Nephron (organoid): Measurements from ENCODE around the gene CASP8.

Source experiments
- H3K27ac Mint-ChIP-seq, 3 experiments: 2 replicates each; pipeline ENCODE4 v1.8.0; 2020; ENCODE audit warnings: mixed read lengths in 3 of 3, mild to moderate bottlenecking in 2 of 3, moderate library complexity in 1 of 3
- H3K27me3 Mint-ChIP-seq: 2 replicates; pipeline ENCODE4 v1.8.0; 2021; ENCODE audit warnings: low read depth, mild to moderate bottlenecking, moderate library complexity, mixed read lengths
- H3K36me3 Mint-ChIP-seq: 2 replicates; pipeline ENCODE4 v1.8.0; 2020; ENCODE audit warnings: low read depth, mixed read lengths
- H3K4me1 Mint-ChIP-seq: 2 replicates; pipeline ENCODE4 v1.8.0; 2020; ENCODE audit warnings: mixed read lengths
- H3K4me3 Mint-ChIP-seq, 3 experiments: 2 replicates each; pipeline ENCODE4 v1.8.0; 2020; ENCODE audit warnings: mild to moderate bottlenecking in 3 of 3, mixed read lengths in 3 of 3, moderate library complexity in 2 of 3
- H3K9me3 Mint-ChIP-seq: 2 replicates; pipeline ENCODE4 v1.8.0; 2020; ENCODE audit warnings: mixed read lengths
- TF ChIP-seq, protein P1 (sequence below), 3 experiments: fragments of 200-600 bp; sonication (generic); IDR thresholded peaks; one replicate each; pipeline ENCODE4 v1.5.0; 2021; ENCODE audit warnings: antibody characterized with exemption in 3 of 3; ENCODE audit not compliant: unreplicated experiment in 3 of 3

The CASP8 gene

GRCh38 chr2:201322772-201323171, 62.4 kb downstream of the CASP8 start:
- H3K4me1 Mint-ChIP-seq, result no peaks in the 10 kb centered on the region

GRCh38 chr2:201327678-201328077, 67.3 kb downstream of the CASP8 start:
- no peak overlapping the region for H3K4me3 Mint-ChIP-seq
- H3K36me3 Mint-ChIP-seq, result peaks cover 3% of the 10 kb centered on the region
- H3K9me3 Mint-ChIP-seq, result peaks cover 38% of the 10 kb centered on the region
- H3K27ac Mint-ChIP-seq, result no peak overlapping the region
- H3K27me3 Mint-ChIP-seq, result no peaks in the 10 kb centered on the region
- TF ChIP-seq, protein P1, sequence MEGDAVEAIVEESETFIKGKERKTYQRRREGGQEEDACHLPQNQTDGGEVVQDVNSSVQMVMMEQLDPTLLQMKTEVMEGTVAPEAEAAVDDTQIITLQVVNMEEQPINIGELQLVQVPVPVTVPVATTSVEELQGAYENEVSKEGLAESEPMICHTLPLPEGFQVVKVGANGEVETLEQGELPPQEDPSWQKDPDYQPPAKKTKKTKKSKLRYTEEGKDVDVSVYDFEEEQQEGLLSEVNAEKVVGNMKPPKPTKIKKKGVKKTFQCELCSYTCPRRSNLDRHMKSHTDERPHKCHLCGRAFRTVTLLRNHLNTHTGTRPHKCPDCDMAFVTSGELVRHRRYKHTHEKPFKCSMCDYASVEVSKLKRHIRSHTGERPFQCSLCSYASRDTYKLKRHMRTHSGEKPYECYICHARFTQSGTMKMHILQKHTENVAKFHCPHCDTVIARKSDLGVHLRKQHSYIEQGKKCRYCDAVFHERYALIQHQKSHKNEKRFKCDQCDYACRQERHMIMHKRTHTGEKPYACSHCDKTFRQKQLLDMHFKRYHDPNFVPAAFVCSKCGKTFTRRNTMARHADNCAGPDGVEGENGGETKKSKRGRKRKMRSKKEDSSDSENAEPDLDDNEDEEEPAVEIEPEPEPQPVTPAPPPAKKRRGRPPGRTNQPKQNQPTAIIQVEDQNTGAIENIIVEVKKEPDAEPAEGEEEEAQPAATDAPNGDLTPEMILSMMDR (IDR thresholded peaks at IDR 0.05; ENCODE audit: unreplicated experiment in 3 of 3), result no peak
- H3K4me1 Mint-ChIP-seq, result no peaks in the 10 kb centered on the region

More at GRCh38 chr2:201322772-201323171, 62.4 kb downstream of the CASP8 start:
- Mint-ChIP-seq H3K36me3 (peaks cover 8% of the 10 kb centered on the region), H3K27me3 (no peaks in the 10 kb centered on the region), H3K27ac (no peak overlapping the region), H3K4me3 (no peak overlapping the region), H3K9me3 (peaks cover 58% of the 10 kb centered on the region)
- TF ChIP-seq, protein P1 (IDR thresholded peaks at IDR 0.05; ENCODE audit: unreplicated experiment in 3 of 3), result no peak

DNA sequence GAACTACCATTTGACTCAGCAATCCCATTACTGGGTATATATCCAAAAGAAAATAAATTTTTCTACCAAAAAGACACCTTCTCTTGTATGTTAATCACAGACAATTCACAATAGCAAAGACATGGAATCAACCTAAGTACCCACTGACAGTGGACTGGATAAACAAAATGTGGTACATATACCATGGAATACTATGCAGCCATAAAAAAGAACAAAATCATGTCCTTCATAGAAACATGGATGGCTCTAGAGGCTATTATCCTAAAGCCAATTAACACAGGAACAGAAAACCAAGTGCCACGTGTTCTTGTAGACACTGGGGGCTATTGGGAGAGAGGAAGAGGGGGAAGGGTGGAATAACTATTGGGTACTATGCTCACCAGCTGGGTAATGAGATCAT, 69.1 kb downstream of the CASP8 start:
- Mint-ChIP-seq H3K27ac (no peak overlapping the region), H3K36me3 (no peaks in the 10 kb centered on the region)
- TF ChIP-seq, protein P1 (IDR thresholded peaks at IDR 0.05; ENCODE audit: unreplicated experiment in 3 of 3), result no peak

More for the DNA sequence above, 69.1 kb downstream of the CASP8 start:
- no peak overlapping the region for H3K4me3 Mint-ChIP-seq
- H3K4me1 Mint-ChIP-seq, result no peaks in the 10 kb centered on the region
- peaks cover 29% of the 10 kb centered on the region for H3K9me3 Mint-ChIP-seq
- no peaks in the 10 kb centered on the region for H3K27me3 Mint-ChIP-seq
